PC-3 (cell line): ENCODE measurements around the gene GCHFR.

Experiments
- CTCF ChIP-seq: fragments of 300-600 bp; sonication (generic); conservative IDR thresholded peaks from 2 replicates; pipeline ENCODE4 v1.5.1; 2017; ENCODE audit warnings: antibody characterized with exemption, low read depth, mild to moderate bottlenecking, low read length
- EZH2 ChIP-seq: fragments of 300-600 bp; sonication (generic); IDR thresholded peaks from one replicate; pipeline ENCODE4 v1.6.1; 2017; ENCODE audit warnings: antibody characterized with exemption, mild to moderate bottlenecking, low read length; ENCODE audit not compliant: unreplicated experiment
- EZH2phosphoT487 ChIP-seq: fragments of 300-600 bp; sonication (generic); IDR thresholded peaks from 2 replicates; pipeline ENCODE4 v1.6.1; 2018; ENCODE audit warnings: mild to moderate bottlenecking, antibody characterized with exemption, low read length, borderline replicate concordance

GRCh38 chr15:40796512-40796911, 32.6 kb downstream of the GCHFR start:
- no peak for TF ChIP-seq EZH2
- no peak for TF ChIP-seq CTCF
- TF ChIP-seq EZH2phosphoT487 = no peak
